HG03575 (cell line): ENCODE results near the gene PPP6R2.
"Not testable (repeated sequence)": the region's sequence is repeated elsewhere in the genome, so short reads cannot be mapped to it uniquely, and the experiment has no call there.

Experiments
- ATAC-seq: cut with Tn5 transposase; IDR thresholded peaks from one replicate; pipeline ENCODE4 v1.9.1; 2021; ENCODE audit not compliant: unreplicated experiment, insufficient number of reproducible peaks, low FRiP score; ENCODE audit errors: extremely low read depth

Gene PPP6R2

DNA sequence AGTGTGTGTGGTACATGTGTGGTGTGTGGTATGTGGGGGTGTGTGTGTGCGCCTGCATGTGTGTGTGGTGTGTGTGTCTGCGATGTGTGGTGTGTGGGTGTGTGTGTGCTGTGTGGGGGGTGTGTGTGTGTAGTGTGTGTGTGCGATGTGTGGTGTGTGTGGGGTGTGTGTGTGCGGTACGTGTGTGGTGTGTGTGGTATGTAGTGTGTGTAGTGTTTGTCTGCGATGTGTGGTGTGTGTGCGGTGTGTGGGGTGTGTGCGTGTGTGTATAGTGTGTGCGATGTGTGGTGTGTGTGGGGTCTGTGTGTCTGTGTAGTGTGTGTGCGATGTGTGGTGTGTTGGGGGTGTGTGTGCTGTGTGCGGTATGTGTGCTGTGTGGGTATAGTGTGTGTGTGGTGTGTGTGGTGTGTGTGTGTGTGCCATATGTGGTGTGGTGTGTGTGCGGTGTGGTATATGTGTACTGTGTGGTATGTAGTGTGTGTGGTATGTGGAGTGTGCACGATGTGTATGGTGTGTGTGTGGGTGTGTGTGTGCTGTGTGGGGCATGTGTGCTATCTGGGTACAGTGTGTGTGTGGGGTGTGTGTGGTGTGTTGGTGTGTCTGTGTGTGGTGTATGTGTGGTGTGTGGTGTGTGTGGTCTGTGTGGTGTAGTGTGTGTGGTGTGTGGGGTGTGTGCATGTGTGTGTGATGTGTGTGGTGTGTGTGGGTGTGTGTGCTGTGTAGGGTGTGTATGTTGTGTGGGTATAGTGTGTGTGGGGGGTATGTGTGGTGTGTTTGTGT is 5.7 kb upstream of the PPP6R2 start:
- ATAC-seq = no peak

- no peak for ATAC-seq
These were observed 5.0 kb upstream of the PPP6R2 start for GRCh38 chr22:50338042-50338573.

- no peak for ATAC-seq
These were observed 4.2 kb upstream of the PPP6R2 start for GRCh38 chr22:50338860-50339462.

DNA sequence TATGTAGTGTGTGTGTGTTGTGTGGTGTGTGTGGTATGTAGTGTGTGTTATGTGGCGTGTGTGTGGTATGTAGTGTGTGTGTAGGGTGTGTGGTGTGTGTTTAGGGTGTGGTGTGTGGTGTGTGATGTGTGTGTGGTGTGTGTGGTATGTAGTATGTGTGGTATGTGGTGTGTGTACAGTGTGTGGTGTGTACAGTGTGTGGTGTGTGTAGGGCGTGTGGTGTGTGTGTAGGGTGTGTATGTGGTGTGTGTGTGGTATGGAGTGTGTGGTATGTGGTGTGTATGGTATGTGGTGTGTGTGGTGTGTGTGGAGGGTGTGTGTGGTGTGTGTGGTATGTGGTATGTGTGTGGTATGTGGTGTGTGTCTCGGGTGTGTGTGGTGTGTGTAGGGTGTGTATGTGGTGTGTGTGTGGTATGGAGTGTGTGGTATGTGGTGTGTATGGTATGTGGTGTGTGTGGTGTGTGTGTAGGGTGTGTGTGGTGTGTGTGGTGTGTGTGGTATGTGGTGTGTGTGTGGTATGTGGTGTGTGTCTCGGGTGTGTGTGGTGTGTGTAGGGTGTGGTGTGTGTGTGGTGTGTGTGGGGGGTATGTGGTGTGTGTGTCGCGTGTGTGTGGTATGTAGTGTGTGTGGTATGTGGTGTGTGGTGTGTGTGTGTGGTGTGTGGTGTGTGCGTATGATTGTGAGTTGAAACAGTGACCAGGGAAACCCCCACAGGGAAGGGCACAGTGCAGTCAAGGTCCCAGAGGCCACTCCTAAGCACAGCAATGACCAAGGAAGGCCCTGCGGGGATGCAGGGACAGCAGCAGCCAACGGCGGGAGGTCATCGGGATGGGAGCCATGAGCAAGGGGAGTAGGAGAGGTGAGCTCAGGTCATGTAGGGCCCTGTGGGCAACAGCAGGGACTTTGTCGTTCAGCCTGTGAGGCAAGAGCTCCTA is 2.9 kb upstream of the PPP6R2 start:
- no peak for ATAC-seq

DNA sequence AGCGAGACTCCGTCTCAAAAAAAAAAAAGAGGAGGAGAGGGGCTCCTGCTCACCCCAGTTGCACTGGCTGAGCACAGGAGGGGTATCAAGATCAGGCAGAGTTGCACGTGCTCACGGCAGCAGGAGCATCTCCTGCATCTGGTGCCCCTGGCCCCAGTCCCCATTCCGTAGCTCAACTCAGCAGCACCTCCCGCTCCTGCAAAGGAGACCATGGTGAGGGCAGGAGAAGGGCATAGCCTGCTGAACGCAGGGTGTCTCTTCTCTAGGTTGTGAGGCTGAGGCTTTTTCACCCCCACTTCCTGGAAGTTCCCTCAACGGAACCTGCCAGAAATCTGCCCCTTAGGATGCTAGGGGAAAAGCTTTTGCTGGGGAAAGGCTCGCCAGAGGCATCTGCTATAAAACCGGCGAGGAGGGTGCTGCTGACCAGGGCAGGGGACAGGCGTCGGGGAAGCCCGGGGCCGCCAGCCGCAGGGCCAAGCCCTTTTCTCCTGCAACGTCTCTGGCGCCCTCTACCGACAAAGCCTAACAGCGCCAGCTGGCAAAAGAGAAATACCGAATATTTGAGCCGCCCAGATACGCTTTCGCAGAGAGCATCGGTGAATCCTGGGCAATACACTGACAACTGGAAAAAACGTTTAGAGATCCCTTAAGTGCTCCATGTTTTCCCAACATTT is 1.0 kb upstream of the PPP6R2 start:
- ATAC-seq = no peak

DNA sequence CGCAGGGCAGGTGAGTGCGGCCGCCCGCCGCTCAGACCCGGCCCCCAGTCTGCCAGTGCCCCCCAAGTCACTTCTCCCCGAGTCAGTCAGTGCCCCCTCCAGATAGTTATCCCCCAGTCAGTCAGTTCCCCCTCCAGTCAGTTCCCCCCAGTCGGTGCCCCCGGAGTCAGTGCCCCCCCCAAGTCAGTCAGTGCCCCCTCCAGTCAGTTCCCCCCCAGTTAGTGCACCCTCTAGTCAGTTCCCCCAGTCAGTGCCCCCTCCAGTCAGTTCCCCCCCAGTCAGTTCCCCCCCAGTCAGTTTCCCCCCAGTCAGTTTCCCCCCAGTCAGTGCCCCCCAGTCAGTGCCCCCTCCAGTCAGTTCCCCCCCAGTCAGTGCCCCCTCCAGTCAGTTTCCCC is 411 bp downstream of the PPP6R2 start:
- ATAC-seq = no peak

DNA sequence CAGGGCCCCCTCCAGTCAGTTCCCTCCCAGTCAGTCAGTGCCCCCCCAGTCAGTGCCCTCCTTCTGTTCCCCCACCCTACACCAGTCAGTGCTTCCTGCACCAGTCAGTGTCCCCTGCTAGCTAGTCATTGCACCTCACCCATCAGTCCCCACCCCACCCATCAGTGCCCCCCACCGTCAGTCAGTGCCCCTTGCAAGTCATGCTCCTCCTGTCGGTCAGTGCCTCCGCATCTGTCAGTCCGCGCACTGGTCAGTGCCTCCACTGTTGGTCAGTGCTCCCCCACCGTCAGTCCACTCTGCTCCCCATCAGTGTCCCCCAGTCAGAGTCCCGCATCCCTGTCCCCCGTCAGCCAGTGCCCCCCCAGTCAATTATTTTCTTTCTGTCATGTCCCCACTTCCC is 3.3 kb downstream of the PPP6R2 start:
- ATAC-seq = no peak

DNA sequence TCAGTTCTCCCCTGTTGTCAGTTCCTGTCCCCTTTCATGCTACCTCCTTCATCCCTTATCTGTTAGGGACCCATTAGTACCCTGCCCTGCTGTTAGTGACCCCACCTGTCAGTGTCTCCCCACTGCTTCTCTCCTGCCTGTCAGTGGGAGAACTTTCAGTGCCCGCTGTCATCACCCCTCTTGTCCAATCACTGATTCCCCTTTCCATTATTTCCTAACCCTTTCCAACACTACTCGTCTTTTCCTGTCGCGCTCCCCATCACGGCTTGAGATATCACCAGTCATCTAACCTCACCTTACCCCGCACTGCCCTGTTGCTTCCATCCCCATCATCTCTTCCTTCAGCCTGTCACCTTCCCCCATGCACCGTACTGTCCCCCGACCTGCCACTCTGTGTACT is 4.0 kb downstream of the PPP6R2 start:
- no peak for ATAC-seq

GRCh38 chr22:50348058-50348457 is 4.9 kb downstream of the PPP6R2 start:
- ATAC-seq = no peak

DNA sequence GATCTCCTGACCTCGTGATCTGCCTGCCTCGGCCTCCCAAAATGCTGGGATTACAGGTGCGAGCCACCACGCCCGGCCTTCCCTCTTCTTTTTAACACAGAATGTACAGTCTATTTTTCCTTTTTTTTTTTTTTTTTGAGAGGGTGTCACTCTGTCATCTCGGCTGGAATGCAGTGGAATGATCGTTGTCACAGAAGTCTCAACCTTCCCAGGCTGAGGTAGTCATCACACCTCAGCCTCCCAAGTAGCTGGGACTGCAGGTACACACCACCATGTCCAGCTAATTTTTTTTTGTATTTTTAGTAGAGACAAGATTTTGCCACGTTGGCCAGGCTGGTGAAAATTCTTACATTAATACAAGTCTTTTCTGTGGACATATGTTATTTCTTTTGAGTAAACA is 13.1 kb downstream of the PPP6R2 start:
- ATAC-seq = no peak

DNA sequence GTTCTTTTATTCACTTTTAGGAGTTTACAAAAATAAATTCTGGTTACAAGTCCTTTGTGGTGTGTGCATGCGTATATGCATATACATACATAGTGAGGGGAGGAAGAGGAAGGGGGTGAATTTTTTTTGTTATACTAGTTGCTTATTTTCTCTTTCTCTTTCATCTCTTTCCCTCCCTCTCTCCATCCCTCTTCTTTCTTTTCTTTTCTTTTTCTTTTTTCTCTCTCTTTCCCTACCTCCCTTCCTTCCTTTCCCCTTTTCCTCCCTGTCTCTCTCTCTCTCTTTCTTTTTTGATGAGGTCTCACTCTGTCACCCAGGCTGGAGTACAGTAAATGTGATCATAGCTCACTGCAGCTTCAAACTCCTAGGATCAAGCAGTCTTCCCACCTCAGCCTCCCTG is 14.1 kb downstream of the PPP6R2 start:
- no peak for ATAC-seq

DNA sequence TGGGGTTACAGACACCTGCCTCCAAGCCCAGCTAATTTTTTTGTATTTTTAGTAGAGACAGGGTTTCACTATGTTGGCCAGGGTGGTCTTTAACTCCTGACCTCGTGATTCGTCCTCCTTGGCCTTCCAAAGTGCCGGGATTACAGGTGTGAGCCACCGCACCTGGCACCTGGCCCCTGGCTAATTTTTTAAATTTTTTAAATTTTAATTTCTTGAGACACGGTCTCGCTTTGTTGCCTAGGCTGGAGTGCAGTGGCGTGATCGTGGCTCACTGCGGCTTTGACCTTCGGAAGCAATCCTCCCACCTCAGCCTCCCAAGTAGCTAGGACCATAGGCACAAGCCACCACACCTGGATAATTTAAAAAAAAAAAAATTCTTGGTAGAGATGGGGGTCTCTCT is 14.6 kb downstream of the PPP6R2 start:
- ATAC-seq = no peak

GRCh38 chr22:50360578-50360977 is 17.5 kb downstream of the PPP6R2 start:
- ATAC-seq = no peak

DNA sequence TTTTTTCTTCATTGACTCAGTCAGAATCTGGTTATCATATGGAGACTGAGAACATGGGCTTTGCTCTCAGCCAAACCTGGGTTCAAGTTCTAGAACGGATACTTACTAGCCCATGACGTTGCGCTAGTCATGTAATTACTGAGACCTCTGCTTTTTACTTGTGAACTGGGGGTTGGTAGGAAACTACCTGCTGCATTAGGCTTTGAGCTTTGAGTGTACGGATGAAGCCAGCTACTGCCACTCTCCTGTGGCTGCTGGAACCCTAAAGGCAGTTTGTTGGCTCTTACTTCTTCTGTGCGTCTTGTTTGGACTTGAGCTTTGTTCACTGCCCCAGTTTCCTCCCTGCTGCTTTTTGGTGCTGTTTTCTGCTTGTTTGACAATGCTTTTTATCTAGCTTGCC is 18.1 kb downstream of the PPP6R2 start:
- ATAC-seq = no peak

DNA sequence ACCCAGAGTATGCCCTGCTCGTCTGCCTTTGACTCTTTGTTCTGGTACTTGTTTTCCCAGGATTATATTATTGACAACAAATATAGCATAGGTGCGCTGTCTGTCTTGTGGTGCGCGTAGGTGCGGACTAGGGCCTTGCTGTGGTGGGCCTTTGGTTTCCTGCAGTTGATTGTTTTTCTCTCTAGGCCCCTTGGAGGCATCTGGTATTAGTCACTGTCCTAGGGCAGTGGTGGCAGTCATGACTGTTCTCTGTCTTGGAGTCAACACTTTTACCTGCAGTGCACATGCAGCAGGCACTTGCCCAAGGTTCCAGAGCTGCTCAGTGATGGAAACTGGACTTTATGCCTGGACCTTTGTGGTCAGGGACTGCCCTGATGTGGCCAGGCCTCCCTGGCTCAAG is 18.6 kb downstream of the PPP6R2 start:
- no peak for ATAC-seq

DNA sequence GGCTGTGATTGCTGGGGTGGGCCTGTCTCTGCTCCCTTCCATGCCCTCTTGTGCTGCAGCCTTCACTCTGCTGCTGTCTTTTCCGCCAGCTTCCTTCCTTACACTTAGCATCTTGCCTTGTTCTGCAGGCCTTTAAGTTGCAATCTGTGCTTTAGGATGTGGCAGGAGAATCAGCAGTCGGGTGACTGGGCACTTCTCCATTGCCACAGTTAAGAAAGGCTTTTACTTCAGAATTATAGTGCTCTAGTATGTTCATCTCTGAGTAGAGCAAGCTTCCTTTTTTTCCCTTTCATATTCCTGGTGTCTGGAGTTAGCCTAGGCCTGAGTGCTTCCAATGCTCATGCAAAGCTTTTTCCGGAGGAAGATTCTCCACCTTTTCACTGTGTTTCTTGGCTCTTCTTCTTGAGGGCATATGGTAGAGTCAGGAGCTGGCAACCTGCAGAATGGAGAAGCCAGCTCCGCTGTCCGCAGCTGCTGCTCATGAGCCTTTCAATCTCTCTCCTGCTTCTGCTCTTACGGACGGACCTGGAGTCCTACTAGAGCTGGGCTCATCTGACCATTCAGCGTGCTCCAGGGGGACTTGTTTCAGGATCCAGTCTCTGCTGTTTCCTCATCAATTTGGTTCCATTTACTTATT is 20.2 kb downstream of the PPP6R2 start:
- no peak for ATAC-seq

DNA sequence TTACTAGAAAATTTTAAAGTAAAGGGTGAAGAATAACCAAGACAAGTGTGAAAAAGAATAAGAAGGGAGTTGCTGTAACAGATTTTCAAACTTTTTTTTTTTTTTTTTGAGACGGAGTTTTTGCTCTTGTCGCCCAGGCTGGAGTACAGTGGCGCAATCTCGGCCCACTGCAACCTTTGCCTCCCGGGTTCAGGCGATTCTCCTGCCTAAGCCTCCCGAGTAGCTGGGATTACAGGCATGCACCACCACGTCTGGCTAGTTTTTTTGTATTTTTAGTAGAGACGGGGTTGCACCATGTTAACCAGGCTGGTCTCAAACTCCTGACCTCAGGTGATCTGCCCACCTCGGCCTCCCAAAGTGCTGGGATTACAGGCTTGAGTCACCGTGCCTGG is 20.7 kb downstream of the PPP6R2 start:
- ATAC-seq = not testable (repeated sequence)

DNA sequence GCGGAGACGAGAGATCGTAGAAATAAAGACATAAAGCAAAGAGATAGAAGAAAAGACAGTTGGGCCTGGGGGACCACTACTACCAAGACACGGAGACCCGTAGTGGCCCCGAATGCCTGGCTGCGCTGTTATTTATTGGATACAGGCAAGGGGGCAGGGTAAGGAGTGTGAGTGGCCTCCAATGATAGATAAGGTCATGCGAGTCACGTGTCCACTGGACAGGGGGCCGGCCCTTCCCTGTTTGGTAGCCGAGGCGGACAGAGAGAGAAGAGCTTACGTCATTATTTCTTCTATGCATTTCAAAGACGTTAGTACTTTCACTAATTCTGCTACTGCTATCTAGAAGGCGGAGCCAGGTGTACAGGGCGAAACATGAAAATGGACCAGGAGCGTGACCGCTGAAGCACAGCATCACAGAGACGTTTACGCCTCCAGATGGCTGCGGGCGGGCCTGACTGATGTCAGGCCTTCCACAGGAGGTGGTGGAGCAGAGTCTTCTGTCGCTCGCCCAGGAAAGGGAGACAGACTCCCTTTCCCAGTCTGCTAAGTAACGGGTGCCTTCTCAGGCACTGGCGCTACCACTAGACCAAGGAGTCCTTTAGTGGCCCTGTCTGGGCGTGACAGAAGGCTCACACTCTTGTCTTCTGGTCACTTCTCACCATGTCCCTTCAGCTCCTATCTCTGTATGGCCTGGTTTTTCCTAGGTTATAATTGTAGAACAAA is 24.8 kb downstream of the PPP6R2 start:
- ATAC-seq = no peak
